22Rv1 (cell line): Measurements from ENCODE around the gene REL.

Source experiments
- H3K27ac ChIP-seq: fragments of 450-650 bp; 2 replicates; pipeline ENCODE4 v1.5.1; 2017
- ZFX ChIP-seq: fragments of 450-650 bp; IDR thresholded peaks from 2 replicates; pipeline ENCODE4 v1.6.1; 2017; ENCODE audit warnings: antibody characterized with exemption, borderline replicate concordance
- TF ChIP-seq, protein P1 (sequence below): fragments of 450-650 bp; IDR thresholded peaks from 2 replicates; pipeline ENCODE4 v1.5.1; 2017; ENCODE audit warnings: mild to moderate bottlenecking

The REL gene

DNA sequence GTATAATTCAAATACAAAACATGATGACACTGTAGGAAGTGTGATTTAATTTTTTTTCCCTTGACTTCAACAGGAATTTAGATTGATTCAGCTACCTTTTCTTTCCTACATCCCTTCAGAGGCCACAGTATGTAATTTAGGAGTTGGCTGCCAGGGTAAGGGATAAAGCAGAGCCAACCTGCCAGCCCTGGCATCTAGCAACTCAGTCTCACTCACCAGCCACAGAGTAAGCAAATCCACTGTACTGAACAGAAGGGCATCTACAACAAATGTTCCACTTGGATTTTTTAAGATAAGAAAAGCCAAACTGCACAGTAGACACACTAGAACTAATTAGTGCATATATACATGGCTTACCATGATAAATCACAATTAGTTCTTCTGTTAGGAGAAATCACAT lies 81.8 kb downstream of the REL start:
- H3K27ac ChIP-seq = no peak overlapping the region
- TF ChIP-seq, protein P1, sequence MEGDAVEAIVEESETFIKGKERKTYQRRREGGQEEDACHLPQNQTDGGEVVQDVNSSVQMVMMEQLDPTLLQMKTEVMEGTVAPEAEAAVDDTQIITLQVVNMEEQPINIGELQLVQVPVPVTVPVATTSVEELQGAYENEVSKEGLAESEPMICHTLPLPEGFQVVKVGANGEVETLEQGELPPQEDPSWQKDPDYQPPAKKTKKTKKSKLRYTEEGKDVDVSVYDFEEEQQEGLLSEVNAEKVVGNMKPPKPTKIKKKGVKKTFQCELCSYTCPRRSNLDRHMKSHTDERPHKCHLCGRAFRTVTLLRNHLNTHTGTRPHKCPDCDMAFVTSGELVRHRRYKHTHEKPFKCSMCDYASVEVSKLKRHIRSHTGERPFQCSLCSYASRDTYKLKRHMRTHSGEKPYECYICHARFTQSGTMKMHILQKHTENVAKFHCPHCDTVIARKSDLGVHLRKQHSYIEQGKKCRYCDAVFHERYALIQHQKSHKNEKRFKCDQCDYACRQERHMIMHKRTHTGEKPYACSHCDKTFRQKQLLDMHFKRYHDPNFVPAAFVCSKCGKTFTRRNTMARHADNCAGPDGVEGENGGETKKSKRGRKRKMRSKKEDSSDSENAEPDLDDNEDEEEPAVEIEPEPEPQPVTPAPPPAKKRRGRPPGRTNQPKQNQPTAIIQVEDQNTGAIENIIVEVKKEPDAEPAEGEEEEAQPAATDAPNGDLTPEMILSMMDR = no peak
- no peak for TF ChIP-seq ZFX

DNA sequence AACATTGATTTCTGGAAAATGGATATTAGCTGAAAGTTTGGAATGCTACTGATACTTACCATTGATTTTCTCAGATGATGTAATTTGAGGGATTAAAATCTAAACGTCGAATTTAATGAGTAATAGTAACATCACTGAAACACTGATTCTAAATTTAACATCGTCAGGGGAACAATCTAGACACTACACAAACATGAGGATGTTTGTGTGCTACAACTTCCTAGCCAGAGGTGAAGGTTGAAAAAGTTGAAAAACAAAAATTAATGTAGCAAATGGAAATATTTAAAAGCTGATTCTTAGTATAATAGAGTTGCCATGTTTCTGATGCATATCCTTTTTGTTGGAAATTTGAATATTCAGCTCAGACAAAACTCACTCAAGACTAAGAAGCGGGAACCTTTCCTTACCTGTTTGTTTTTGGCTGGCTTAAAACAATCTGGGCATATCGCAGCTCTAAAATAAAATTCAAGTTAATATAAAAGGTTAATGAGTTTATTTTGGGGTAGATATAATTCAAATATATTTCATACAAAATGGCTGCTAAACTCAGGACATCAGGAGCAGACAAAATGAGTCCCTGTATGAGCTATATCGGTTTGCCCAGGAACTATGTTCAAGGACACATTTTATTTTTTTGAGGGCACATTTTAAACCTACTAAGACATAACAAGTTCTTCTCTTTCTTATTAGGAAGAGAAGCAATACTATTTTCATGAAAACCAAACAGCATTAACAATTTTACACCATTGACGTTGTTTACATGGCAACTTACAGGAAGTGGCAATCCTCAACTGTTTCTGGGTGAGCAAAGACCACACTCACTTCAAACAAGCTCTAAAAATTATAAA lies 83.5 kb downstream of the REL start:
- TF ChIP-seq ZFX = no peak
- TF ChIP-seq, protein P1 = no peak

DNA sequence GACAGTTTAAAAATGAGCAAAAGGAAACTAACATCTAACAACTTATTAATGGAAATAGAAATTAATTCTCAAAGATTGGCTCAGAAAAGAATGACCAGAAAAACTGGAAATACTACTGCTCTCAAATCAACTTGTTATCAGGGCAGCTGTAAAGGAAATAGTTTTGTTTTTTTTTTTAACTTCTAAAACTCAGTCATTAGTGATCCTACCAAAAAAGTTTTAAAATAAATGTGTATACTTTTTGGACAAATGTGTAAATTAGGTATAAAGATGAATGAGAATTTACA lies 84.1 kb downstream of the REL start:
- H3K27ac ChIP-seq = no peak overlapping the region
- TF ChIP-seq, protein P1 = no peak
- no peak for TF ChIP-seq ZFX

More for the DNA sequence above, 83.5 kb downstream of the REL start:
- H3K27ac ChIP-seq = no peak overlapping the region

DNA sequence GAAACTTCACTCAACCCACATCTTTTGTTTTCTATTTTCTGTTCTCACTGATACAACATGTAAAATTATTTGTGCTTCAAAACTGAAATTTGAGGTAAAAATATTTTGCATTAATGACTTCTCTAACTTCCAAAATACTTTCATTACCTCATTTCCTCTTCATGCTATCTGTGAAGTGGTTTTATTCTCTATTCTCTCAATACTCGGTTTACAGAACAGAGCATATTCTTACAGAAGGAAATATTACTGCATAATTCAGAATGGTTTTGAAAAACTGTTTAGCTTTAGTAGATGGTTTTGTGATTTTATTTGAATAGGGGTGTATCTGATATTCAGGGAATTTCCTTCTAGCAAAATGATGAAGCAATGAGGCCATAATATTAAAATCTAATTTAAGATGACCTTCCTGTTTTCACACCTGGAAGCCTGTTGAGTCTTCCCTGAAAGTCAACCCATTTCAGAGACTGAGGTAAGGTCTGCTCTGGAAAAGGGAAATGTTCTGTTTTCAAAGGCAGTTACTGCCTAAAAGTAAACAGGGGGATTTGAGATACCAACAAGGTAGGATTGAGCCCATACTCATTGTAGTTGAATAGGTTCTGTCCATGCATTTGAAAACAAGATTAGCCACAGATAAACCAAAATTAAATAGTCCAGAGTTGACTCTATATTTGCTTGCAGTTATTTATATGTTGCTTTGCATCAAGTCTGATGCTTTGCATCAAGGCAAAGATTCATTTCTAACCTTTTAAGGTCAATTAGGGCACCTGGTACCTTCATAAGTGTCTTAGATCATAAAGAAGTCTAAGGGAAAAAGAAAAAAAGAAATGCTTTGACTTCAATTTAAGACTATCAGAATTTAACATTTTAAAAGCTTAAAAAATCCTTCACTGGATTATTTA lies 85.4 kb downstream of the REL start:
- TF ChIP-seq, protein P1 = no peak
- TF ChIP-seq ZFX = no peak
- no peak overlapping the region for H3K27ac ChIP-seq

DNA sequence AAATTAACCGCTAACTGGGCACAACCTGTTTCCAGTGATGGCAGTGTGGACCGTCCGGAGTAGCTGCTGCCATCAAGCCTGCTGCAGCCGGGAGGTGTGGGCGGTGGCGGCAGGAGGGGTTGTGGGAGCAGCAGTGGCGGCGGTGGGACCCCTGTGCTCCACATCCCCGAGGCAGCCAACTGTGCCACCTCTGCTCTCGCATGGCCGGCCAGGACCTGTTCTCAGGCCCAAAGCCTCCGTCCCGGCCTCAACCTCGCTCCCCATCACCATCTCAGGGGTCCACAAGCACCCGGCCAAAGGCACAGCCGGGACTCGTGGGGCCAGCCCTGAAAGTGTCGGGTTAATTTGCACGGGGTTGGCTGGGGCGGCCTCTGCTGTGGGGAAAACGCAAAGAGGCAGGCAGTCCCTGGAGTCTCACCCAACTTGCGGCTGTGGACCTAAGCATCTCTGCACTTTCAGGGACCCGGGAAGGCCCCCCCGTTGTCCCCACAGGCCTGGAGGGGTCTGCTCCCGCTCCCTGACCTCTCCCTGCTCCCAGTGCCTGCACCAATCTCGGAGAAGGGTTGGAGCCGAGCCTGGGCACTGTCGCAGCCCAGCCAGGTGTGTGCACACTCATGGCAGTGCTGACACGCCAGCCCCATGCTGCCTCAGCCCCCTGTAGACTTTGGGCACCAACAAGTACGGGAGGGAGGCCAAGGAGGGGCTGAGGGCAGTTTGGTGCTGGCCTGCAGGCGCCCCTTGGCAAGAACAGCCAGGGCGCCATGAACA lies 91.7 kb downstream of the REL start:
- no peak overlapping the region for H3K27ac ChIP-seq
- TF ChIP-seq ZFX = no peak
- TF ChIP-seq, protein P1 = no peak

DNA sequence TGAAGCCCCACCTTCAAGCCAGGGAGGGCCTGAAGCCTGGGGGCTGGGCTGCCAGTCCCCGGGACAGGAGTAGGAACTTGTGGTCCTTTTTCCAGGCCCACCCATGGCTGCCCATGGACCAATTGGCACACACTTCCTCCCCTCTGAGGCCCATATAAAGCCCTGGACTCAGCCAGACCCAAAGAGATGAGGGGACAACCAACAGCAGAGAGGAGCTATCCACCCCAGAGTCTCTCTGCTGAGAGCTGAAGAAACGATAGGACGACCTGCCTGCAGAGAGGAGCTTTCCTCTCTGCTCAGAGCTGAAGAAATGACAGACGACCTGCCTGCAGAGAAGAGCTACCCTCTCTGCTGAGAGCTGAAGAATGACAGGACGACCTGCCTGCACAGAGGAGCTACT lies 92.3 kb downstream of the REL start:
- no peak for TF ChIP-seq ZFX
- TF ChIP-seq, protein P1 = no peak
- H3K27ac ChIP-seq = no peak overlapping the region
